Lung (tissue), 12 donors: ENCODE data around the gene DYTN. TPM values are rescaled to one million over a fixed set of nuclear protein-coding genes. Genes with fewer than 3 reads are reported as not detected.

Experiments
- ATAC-seq: fragments of 200-7000 bp; cut with Tn5 transposase; one replicate; pipeline ENCODE4 v1.9.1; 2020; ENCODE audit warnings: moderate number of reproducible peaks; ENCODE audit not compliant: insufficient read depth, low FRiP score
- DNase-seq, 3 donors: peaks; one replicate each; pipeline ENCODE4 v3.0.0-alpha.2; 2013 to 2017
- H3K27ac ChIP-seq, 2 donors: one replicate each; pipeline ENCODE4 v1.5.1; 2013; ENCODE audit warnings: mild to moderate bottlenecking in 2 of 2, moderate library complexity in 2 of 2, control low read depth in 1 of 2, inconsistent platforms in 1 of 2, low read depth in 1 of 2, low read length in 1 of 2
- H3K27me3 ChIP-seq, 3 donors: one replicate each; pipeline ENCODE4 v1.5.1; 2013; ENCODE audit warnings: low read length in 2 of 3; ENCODE audit not compliant: control insufficient read depth in 3 of 3, insufficient read depth in 3 of 3
- H3K36me3 ChIP-seq, 4 donors: one replicate each; pipeline ENCODE4 v1.5.1; 2013; ENCODE audit warnings: low read length in 4 of 4, mild to moderate bottlenecking in 1 of 4, moderate library complexity in 1 of 4; ENCODE audit not compliant: control insufficient read depth in 4 of 4, insufficient read depth in 4 of 4
- H3K4me1 ChIP-seq, 5 donors: one replicate each; pipeline ENCODE4 v1.5.1; 2013; ENCODE audit warnings: low read length in 5 of 5, mild to moderate bottlenecking in 2 of 5, moderate library complexity in 1 of 5; ENCODE audit not compliant: control insufficient read depth in 5 of 5, insufficient read depth in 5 of 5
- H3K4me3 ChIP-seq: one replicate; pipeline ENCODE4 v1.5.1; 2013; ENCODE audit warnings: mild to moderate bottlenecking, control low read depth, moderate library complexity
- H3K9ac ChIP-seq, 2 donors: one replicate each; pipeline ENCODE4 v1.5.1; 2013; ENCODE audit warnings: low read length in 2 of 2, control low read depth in 1 of 2; ENCODE audit not compliant: insufficient read depth in 1 of 2
- H3K9me3 ChIP-seq, 4 donors: one replicate each; pipeline ENCODE4 v1.5.1; 2013; ENCODE audit warnings: low read length in 3 of 4, mild to moderate bottlenecking in 1 of 4, moderate library complexity in 1 of 4; ENCODE audit not compliant: control insufficient read depth in 4 of 4, insufficient read depth in 3 of 4
- CTCF ChIP-seq: IDR thresholded peaks from 2 replicates; pipeline ENCODE4 v1.5.1; 2012; ENCODE audit warnings: mild to moderate bottlenecking; ENCODE audit errors: control extremely low read depth, extremely low read depth
- WGBS, 2 donors: extraction: QIAGEN DNeasy Blood & Tissue Kit; methylation state at CpG; one replicate each; pipeline ENCODE4 v1.1.7; 2013; 5-methylcytosine and 5-hydroxymethylcytosine counted together
- polyA plus RNA-seq, 2 donors: library from polyadenylated mRNA; stranded (reverse); fragments of 200-250 nt; gene quantifications; one replicate each; pipeline ENCODE4 v1.2.1, GENCODE V29; 2013
- total RNA-seq, 2 donors: library from RNA; depleted of rRNA in 1 of 2; stranded (reverse); fragments of >200 nt in 1 of 2; gene quantifications; one replicate each; pipeline ENCODE4 v1.2.1, GENCODE V29; 2014 to 2021
- donor health status: control.
- donor health status: control.
- donor health status: Bipolar disorder and iron deficiency.
- donor health status: healthy.
- donor health status: DM: yes; HTN: yes; CAD: no.

DYTN gene
- total and polyA plus RNA-seq, 4 donors: 0.07 TPM; not detected in 3

- H3K27me3 ChIP-seq: no peaks in the 10 kb centered on the region
- H3K27ac ChIP-seq: no peak overlapping the region
- 85 to 94% methylated on average over 1 of the region's 1 CpG for WGBS, 2 donors
- no peak overlapping the region for H3K9ac ChIP-seq
- no peaks in the 10 kb centered on the region for H3K36me3 ChIP-seq
- no peaks in the 10 kb centered on the region for H3K4me1 ChIP-seq
- no peak overlapping the region for H3K4me3 ChIP-seq
- TF ChIP-seq CTCF: no peak
- no peak for ATAC-seq
- DNase-seq: no peak
- H3K9me3 ChIP-seq: no peaks in the 10 kb centered on the region
Measured at GRCh38 chr2:206635015-206635414, 83.2 kb downstream of the DYTN start.

GRCh38 chr2:206631340-206631739 lies 86.9 kb downstream of the DYTN start:
- H3K9me3 ChIP-seq: peaks cover 0 to 3% (median 0%) of the 10 kb centered on the region in 4 donors
- DNase-seq: no peak
- no peak overlapping the region for H3K4me3 ChIP-seq
- H3K4me1 ChIP-seq: no peaks in the 10 kb centered on the region
- no peak for ATAC-seq
- WGBS, 2 donors: 44 to 56% methylated on average over 3 of the region's 3 CpGs
- no peak for TF ChIP-seq CTCF
- H3K27me3 ChIP-seq: no peaks in the 10 kb centered on the region
- no peak overlapping the region for H3K27ac ChIP-seq
- no peaks in the 10 kb centered on the region for H3K36me3 ChIP-seq
- no peak overlapping the region for H3K9ac ChIP-seq

GRCh38 chr2:206627632-206628031 lies 90.6 kb downstream of the DYTN start:
- Histone ChIP-seq H3K27ac (no peak overlapping the region), H3K9me3 (peaks cover 0 to 3% (median 0%) of the 10 kb centered on the region in 4 donors), H3K9ac (no peak overlapping the region), H3K27me3 (no peaks in the 10 kb centered on the region), H3K4me3 (no peak overlapping the region), H3K36me3 (no peaks in the 10 kb centered on the region), H3K4me1 (no peaks in the 10 kb centered on the region)
- TF ChIP-seq CTCF: no peak
- DNase-seq (no peak), ATAC-seq (no peak)

- WGBS, 2 donors: 63 to 70% methylated on average over 2 of the region's 2 CpGs
- no peak for DNase-seq
Measured at GRCh38 chr2:206626108-206626507, 92.1 kb downstream of the DYTN start.

More at GRCh38 chr2:206626108-206626507, 92.1 kb downstream of the DYTN start:
- Histone ChIP-seq H3K4me3 (no peak overlapping the region), H3K9ac (no peak overlapping the region), H3K36me3 (no peaks in the 10 kb centered on the region), H3K4me1 (no peaks in the 10 kb centered on the region), H3K9me3 (peaks cover 0 to 3% (median 0%) of the 10 kb centered on the region in 4 donors), H3K27ac (no peak overlapping the region), H3K27me3 (no peaks in the 10 kb centered on the region)
- ATAC-seq: no peak
- no peak for TF ChIP-seq CTCF
